Stimulated activated naive CD4-positive, alpha-beta T cell (primary cell): ENCODE data around the gene RC3H1.
A peak's percentile ranks its signal among the peaks of the same experiment; 100 is the strongest.
"Not testable (repeated sequence)": the region's sequence is repeated elsewhere in the genome, so short reads cannot be mapped to it uniquely, and the experiment has no call there.

Experiments
- DNase-seq, 6 experiments: peaks; one replicate each; lab custom pipeline; 2025; lab: John Stamatoyannopoulos, UW

RC3H1 gene

GRCh38 chr1:174021591-174022079 is 522 bp downstream of the RC3H1 start:
- peak in 5 of 6 experiments; percentile 18 to 54 (median 30) for DNase-seq

GRCh38 chr1:174018565-174018964 is 3.6 kb downstream of the RC3H1 start:
- DNase-seq = no peak

GRCh38 chr1:174017231-174017970 is 4.8 kb downstream of the RC3H1 start:
- DNase-seq = no peak

- no peak for DNase-seq
These were observed 8.2 kb downstream of the RC3H1 start for GRCh38 chr1:174013864-174014418.

- no peak for DNase-seq
These were observed 13.2 kb downstream of the RC3H1 start for GRCh38 chr1:174008979-174009378.

- DNase-seq = no peak
These were observed 13.9 kb downstream of the RC3H1 start for GRCh38 chr1:174008269-174008668.

- no peak for DNase-seq
These were observed 14.3 kb downstream of the RC3H1 start for GRCh38 chr1:174007851-174008250.

GRCh38 chr1:174005032-174005431 is 17.1 kb downstream of the RC3H1 start:
- DNase-seq = no peak

GRCh38 chr1:174003867-174004266 is 18.3 kb downstream of the RC3H1 start:
- no peak for DNase-seq

GRCh38 chr1:174001573-174001972 is 20.6 kb downstream of the RC3H1 start:
- DNase-seq = no peak

- no peak for DNase-seq
These were observed 21.8 kb downstream of the RC3H1 start for GRCh38 chr1:174000371-174000770.

GRCh38 chr1:173997791-173998190 is 24.4 kb downstream of the RC3H1 start:
- DNase-seq = no peak

GRCh38 chr1:173996995-173997394 is 25.2 kb downstream of the RC3H1 start:
- no peak for DNase-seq

- no peak for DNase-seq
These were observed 26.7 kb downstream of the RC3H1 start for GRCh38 chr1:173995475-173995874.

- DNase-seq = not testable (repeated sequence)
These were observed 28.2 kb downstream of the RC3H1 start for GRCh38 chr1:173993948-173994347.

GRCh38 chr1:173988068-173988467 is 34.1 kb downstream of the RC3H1 start:
- no peak for DNase-seq

GRCh38 chr1:173986951-173987350 is 35.2 kb downstream of the RC3H1 start:
- no peak for DNase-seq

- DNase-seq = no peak
These were observed 51.9 kb downstream of the RC3H1 start for GRCh38 chr1:173970252-173970651.

GRCh38 chr1:173965896-173966295 is 56.3 kb downstream of the RC3H1 start:
- DNase-seq = not testable (repeated sequence)

- DNase-seq = no peak
These were observed 58.7 kb downstream of the RC3H1 start for GRCh38 chr1:173963477-173963876.

GRCh38 chr1:173960625-173961024 is 61.5 kb downstream of the RC3H1 start:
- DNase-seq = no peak

- no peak for DNase-seq
These were observed 68.0 kb downstream of the RC3H1 start for GRCh38 chr1:173954179-173954578.

- DNase-seq = no peak
These were observed 73.6 kb downstream of the RC3H1 start for GRCh38 chr1:173948594-173948993.
